Calu3 (cell line): ENCODE measurements around the gene TREM1. TPM values are rescaled to one million over a fixed set of nuclear protein-coding genes. Genes with fewer than 3 reads are reported as not detected.

Experiments
- BruUV-seq: library from RNA; stranded (reverse); fragments of 400-500 nt; replicated peaks from 2 replicates; lab custom pipeline; 2021; lab: Mats Ljungman, UMichigan
- CTCF ChIA-PET: fragments of 300-600 bp; sonication (Branson Sonifier 250); formaldehyde crosslinking; loops from one replicate; lab custom pipeline; 2022; ENCODE audit warnings: antibody characterized with exemption; lab: Charles Lee
- DNase-seq: peaks from one replicate; pipeline ENCODE4 v3.0.0; 2022
- H3K27ac Mint-ChIP-seq: one replicate; pipeline ENCODE4 v1.8.0; 2022; ENCODE audit warnings: mixed read lengths; ENCODE audit not compliant: unreplicated experiment
- H3K27me3 Mint-ChIP-seq: one replicate; pipeline ENCODE4 v1.8.0; 2022; ENCODE audit warnings: mixed read lengths; ENCODE audit not compliant: unreplicated experiment
- H3K36me3 Mint-ChIP-seq: one replicate; pipeline ENCODE4 v1.8.0; 2022; ENCODE audit warnings: mild to moderate bottlenecking, moderate library complexity, mixed read lengths; ENCODE audit not compliant: insufficient read depth, unreplicated experiment
- H3K4me1 Mint-ChIP-seq: one replicate; pipeline ENCODE4 v1.8.0; 2022; ENCODE audit warnings: mild to moderate bottlenecking, low read depth, mixed read lengths; ENCODE audit not compliant: unreplicated experiment
- H3K4me3 Mint-ChIP-seq: one replicate; pipeline ENCODE4 v1.8.0; 2022; ENCODE audit warnings: mild to moderate bottlenecking, low read depth, moderate library complexity, mixed read lengths; ENCODE audit not compliant: unreplicated experiment
- H3K9me3 Mint-ChIP-seq: one replicate; pipeline ENCODE4 v1.8.0; 2022; ENCODE audit warnings: low read depth, mixed read lengths; ENCODE audit not compliant: unreplicated experiment
- intact Hi-C: fragments of 100-400 bp; cut with micrococcal nuclease; formaldehyde crosslinking; loops from one replicate; pipeline ENCODE4 v1.10.0; 2022; ENCODE audit not compliant: unreplicated experiment
- total RNA-seq: library from RNA; stranded (reverse); gene quantifications from 2 replicates; pipeline ENCODE4 v1.2.3, GENCODE V29; 2022
- TF ChIP-seq, protein P1 (sequence below): fragments of 200-600 bp; IDR thresholded peaks from one replicate; pipeline ENCODE4 v1.8.0; 2022; ENCODE audit warnings: antibody characterized with exemption; ENCODE audit not compliant: unreplicated experiment

TREM1 gene
- total RNA-seq, 1 experiment from 2014 or later: 1.4 TPM

DNA sequence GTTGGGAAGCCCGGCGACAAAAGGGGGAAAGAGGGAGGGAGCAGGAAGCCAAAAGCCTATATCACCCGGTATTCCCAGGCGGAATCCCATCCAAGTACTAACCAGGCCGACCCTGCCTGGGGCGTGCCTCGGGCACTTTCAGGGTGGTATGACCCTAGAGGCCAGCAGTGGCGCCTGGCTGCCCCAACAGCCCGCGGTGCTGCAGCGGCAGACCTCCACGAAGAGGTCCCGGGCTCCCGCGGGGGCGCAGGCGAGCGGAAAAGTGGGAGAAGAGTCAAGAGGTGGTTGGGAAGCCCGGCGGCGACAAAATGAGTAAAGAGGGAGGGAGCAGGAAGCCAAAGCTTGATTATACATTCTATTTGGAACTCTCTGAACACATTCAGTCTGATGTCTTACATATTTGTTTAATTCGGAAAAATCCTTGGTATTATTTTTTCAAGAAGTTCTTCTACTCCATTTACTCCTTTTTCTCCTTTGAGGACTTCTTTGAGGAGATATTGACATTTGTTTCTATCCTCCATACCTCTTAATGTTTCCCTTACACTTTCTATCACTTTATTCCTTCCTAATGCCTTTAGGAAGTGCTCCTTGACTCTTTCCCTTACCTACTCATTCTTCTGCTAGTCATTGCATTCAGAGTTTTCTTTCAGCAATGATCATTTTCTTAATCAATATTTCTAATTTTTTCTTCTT, 46.9 kb downstream of the TREM1 start:
- no peaks in the 10 kb centered on the region for H3K9me3 Mint-ChIP-seq
- no peaks in the 10 kb centered on the region for H3K36me3 Mint-ChIP-seq
- H3K27ac Mint-ChIP-seq: no peak overlapping the region
- no TSS peak for BruUV-seq
- CTCF ChIA-PET: no interaction called here
- TF ChIP-seq, protein P1, sequence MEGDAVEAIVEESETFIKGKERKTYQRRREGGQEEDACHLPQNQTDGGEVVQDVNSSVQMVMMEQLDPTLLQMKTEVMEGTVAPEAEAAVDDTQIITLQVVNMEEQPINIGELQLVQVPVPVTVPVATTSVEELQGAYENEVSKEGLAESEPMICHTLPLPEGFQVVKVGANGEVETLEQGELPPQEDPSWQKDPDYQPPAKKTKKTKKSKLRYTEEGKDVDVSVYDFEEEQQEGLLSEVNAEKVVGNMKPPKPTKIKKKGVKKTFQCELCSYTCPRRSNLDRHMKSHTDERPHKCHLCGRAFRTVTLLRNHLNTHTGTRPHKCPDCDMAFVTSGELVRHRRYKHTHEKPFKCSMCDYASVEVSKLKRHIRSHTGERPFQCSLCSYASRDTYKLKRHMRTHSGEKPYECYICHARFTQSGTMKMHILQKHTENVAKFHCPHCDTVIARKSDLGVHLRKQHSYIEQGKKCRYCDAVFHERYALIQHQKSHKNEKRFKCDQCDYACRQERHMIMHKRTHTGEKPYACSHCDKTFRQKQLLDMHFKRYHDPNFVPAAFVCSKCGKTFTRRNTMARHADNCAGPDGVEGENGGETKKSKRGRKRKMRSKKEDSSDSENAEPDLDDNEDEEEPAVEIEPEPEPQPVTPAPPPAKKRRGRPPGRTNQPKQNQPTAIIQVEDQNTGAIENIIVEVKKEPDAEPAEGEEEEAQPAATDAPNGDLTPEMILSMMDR: no peak
- peaks cover 96% of the 10 kb centered on the region for H3K27me3 Mint-ChIP-seq
- no peaks in the 10 kb centered on the region for H3K4me1 Mint-ChIP-seq
- intact Hi-C loops: no loop called here
- no peak for DNase-seq
- no peak overlapping the region for H3K4me3 Mint-ChIP-seq

DNA sequence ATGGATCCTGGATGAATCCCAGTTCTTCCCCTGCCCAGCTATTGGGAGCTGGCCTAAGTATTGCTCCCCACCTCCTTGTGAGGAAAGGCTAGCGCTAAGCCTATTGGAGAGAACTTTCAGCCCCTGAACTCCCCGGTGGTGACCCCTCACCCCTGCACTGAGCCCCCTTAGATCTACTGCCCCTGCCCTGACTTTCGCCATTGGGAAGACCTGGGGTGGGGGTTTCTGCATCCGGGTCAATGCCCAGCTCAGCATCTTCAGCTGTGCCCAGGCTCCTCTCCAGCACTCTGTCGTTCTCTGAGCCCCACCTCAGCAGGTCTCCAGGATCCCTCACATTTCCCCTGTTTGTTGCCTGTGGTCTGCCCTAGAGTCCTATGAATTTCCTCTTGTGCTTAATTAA, 49.4 kb downstream of the TREM1 start:
- TF ChIP-seq, protein P1: no peak
- Mint-ChIP-seq H3K27ac (no peak overlapping the region), H3K9me3 (no peaks in the 10 kb centered on the region), H3K27me3 (peaks cover 82% of the 10 kb centered on the region), H3K36me3 (no peaks in the 10 kb centered on the region), H3K4me1 (no peaks in the 10 kb centered on the region), H3K4me3 (no peak overlapping the region)
- DNase-seq: no peak
- CTCF ChIA-PET: no interaction called here
- intact Hi-C loops: no loop called here
- no TSS peak for BruUV-seq

DNA sequence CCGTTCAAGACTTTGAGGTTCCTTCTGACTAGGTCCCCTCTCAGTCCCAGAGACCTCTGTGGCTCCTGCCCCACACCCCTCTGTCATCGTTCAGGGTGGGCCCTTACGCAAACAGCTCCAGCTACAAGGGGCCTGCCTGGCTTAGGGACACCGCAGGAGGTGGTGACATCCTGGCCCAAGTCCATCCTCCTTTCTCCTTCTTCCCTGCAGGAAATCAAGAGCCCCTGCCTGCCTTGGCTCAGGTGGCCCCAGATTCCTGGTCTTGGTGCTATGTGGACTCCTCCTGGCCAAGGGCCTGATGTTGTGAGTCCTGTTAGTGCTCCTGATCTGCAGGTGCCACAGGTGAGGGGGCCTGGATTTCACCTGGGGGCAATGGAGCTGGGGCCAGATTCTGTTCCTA, 50.2 kb downstream of the TREM1 start:
- Mint-ChIP-seq H3K36me3 (no peaks in the 10 kb centered on the region), H3K4me3 (no peak overlapping the region), H3K4me1 (no peaks in the 10 kb centered on the region), H3K27me3 (peaks cover 82% of the 10 kb centered on the region), H3K9me3 (no peaks in the 10 kb centered on the region), H3K27ac (no peak overlapping the region)
- TF ChIP-seq, protein P1: no peak
- no peak for DNase-seq
- intact Hi-C loops: no loop called here
- CTCF ChIA-PET: no interaction called here
- no TSS peak for BruUV-seq

DNA sequence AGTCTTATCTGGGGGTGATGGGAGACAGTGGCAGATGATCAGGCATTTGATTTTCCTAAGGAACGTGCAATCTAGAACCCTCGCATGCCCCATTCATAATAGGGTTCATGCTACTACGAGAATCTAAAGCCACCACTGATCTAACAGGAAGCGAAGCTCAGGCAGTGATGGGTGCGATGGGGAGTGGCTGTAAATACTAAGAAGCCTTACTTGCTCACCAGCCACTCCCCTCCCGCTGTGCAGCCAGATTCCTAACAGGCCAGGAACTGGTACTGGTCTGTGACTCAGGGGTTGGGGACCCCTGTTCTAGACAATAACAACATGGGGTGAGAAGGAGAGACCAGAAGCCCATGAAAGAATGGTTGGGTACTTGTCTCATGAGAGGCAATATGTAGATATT, 53.8 kb downstream of the TREM1 start:
- Mint-ChIP-seq H3K27me3 (peaks cover 81% of the 10 kb centered on the region), H3K36me3 (no peaks in the 10 kb centered on the region), H3K4me1 (no peaks in the 10 kb centered on the region), H3K9me3 (no peaks in the 10 kb centered on the region), H3K4me3 (no peak overlapping the region), H3K27ac (no peak overlapping the region)
- no TSS peak for BruUV-seq
- CTCF ChIA-PET: no interaction called here
- intact Hi-C loops: no loop called here
- TF ChIP-seq, protein P1: no peak
- no peak for DNase-seq
